Brain microvascular endothelial cell (primary cell): Measurements from ENCODE around the gene KANSL1L.

ENCODE experiments used
- DNase-seq: peaks from one replicate; pipeline ENCODE4 v3.0.0-alpha.2; 2020
- H3K27ac ChIP-seq: fragments of 250-450 bp; sonication (Bioruptor Pico); 2 replicates; pipeline ENCODE4 v1.5.1; 2020; ENCODE audit warnings: mild to moderate bottlenecking, moderate library complexity
- H3K27me3 ChIP-seq: fragments of 250-450 bp; sonication (Bioruptor Pico); replicated peaks from 2 replicates; pipeline ENCODE4 v1.5.1; 2020; ENCODE audit warnings: mild to moderate bottlenecking
- H3K36me3 ChIP-seq: fragments of 250-450 bp; sonication (Bioruptor Pico); replicated peaks from 2 replicates; pipeline ENCODE4 v1.5.1; 2020; ENCODE audit warnings: mild to moderate bottlenecking
- H3K4me3 ChIP-seq: 2 replicates; pipeline ENCODE4 v1.5.1; 2011; ENCODE audit warnings: low read depth, mild to moderate bottlenecking, control low read depth, low read length, moderate library complexity
- in situ Hi-C: cut with HindIII; loops from 2 replicates; pipeline ENCODE4 v1.10.0; 2017; ENCODE audit warnings: low sequenced_read_pairs, low pct_ligation_motif_present
- TF ChIP-seq, protein P1 (sequence below): IDR thresholded peaks from 2 replicates; pipeline ENCODE4 v1.5.1; 2011; ENCODE audit warnings: low read depth, mild to moderate bottlenecking, moderate library complexity, low read length, control low read depth, inconsistent platforms; ENCODE audit errors: missing control alignments

KANSL1L gene

DNA sequence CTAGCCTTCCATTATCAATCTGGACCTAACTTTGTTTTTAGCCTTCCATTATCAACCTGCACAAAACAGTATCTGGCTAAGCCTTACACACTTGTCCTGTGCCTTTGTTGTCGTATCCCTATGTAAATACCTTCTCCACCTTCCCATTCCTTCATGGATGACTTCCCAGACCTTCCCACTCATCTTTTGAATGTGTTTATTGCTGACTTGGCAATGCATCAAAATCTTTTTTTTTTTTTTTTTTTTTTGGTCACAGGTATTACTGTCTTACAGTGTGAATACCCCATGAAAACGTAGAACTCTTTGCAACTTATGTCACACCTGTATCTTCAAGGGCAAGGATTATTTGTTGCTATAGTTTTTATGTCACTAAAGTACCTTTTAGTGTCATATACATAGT, 143.0 kb downstream of the KANSL1L start:
- Histone ChIP-seq H3K27me3 (no peaks in the 10 kb centered on the region), H3K36me3 (peaks cover 3% of the 10 kb centered on the region), H3K27ac (no peak overlapping the region), H3K4me3 (no peak overlapping the region)
- TF ChIP-seq, protein P1, sequence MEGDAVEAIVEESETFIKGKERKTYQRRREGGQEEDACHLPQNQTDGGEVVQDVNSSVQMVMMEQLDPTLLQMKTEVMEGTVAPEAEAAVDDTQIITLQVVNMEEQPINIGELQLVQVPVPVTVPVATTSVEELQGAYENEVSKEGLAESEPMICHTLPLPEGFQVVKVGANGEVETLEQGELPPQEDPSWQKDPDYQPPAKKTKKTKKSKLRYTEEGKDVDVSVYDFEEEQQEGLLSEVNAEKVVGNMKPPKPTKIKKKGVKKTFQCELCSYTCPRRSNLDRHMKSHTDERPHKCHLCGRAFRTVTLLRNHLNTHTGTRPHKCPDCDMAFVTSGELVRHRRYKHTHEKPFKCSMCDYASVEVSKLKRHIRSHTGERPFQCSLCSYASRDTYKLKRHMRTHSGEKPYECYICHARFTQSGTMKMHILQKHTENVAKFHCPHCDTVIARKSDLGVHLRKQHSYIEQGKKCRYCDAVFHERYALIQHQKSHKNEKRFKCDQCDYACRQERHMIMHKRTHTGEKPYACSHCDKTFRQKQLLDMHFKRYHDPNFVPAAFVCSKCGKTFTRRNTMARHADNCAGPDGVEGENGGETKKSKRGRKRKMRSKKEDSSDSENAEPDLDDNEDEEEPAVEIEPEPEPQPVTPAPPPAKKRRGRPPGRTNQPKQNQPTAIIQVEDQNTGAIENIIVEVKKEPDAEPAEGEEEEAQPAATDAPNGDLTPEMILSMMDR, result no peak
- no peak for DNase-seq
- in situ Hi-C loops, result no loop called here

DNA sequence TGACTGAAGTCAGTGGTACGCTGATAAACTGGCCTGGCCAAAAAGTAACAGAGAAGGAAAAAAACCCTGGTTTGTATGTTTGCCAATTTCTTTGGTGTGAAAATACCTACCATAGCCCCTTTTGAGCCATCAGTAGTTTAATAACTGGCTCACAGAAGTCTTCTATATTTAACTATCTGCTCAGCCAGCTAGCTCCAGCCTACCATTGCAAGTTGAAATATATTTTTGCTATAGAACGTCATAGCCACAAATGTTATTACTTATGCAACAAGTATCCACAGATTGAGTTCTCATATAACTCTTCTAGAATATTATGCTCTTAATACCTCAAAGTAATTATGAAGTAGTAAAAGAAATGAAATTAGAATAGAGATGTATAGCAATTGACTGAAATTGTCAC, 143.6 kb downstream of the KANSL1L start:
- Histone ChIP-seq H3K4me3 (no peak overlapping the region), H3K27me3 (no peaks in the 10 kb centered on the region), H3K36me3 (peaks cover 9% of the 10 kb centered on the region), H3K27ac (no peak overlapping the region)
- in situ Hi-C loops, result no loop called here
- no peak for DNase-seq
- TF ChIP-seq, protein P1, result no peak

DNA sequence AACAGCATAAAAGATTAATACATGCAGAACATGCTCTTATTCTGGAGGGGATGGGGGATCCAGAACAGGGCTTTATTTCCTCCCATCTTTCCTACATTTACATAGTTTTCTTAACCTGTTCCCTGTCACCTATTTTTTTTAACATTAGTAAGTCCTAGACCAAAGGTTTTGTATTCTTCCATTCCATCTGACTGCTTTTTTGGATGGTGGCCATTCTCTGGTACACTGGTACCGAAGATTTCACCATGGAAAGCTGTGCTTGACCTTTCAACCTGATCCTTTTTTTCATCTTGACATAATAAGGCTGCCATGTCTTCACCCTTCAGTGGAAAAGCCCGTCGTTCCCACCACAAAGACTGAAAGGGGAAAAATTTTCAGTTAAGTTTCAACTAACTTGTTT, 148.4 kb downstream of the KANSL1L start:
- peaks cover 32% of the 10 kb centered on the region for H3K36me3 ChIP-seq
- no peaks in the 10 kb centered on the region for H3K27me3 ChIP-seq
- DNase-seq, result no peak
- in situ Hi-C loops, result no loop called here
- H3K27ac ChIP-seq, result no peak overlapping the region
- TF ChIP-seq, protein P1, result no peak
- no peak overlapping the region for H3K4me3 ChIP-seq

DNA sequence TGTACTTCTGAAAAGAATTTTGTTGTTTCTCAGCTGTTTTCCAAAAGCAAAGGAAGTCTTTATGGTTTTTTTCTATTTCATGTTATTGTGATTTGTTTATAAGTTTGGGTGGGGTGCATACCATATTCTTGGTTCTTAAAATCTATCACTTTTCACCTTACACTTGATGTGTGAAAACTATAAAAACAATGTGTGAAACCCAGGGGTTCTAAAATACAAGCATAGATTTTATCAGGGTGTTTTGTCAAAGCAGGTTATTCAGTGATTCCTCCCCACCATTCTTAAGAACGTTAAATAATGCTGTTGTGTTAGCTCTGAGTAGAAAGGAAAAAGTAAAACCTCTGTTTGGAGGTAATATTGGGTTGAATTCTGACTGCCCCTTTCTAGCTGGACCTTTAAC, 151.1 kb downstream of the KANSL1L start:
- DNase-seq, result no peak

DNA sequence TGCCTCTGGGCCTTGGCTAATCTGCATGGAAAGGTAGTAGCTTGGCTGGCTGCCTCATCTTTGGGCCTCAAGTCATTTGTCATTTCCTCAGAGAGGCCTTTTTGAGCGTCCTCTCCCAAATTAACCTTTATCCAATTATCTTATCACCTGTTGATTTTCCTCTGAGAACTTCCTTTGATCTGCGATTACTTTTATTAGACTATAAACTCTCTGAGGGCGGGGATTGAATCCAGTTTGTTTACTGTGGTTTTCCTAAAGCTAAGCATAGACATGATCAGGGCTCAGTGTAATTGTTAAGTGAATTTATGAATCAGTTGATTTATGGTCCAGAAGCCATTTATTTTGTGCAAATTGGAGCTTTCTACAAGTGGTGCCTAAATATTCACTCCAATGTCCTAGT, 161.3 kb downstream of the KANSL1L start:
- Histone ChIP-seq H3K36me3 (peaks cover 18% of the 10 kb centered on the region), H3K27me3 (no peaks in the 10 kb centered on the region), H3K4me3 (no peak overlapping the region), H3K27ac (no peak overlapping the region)
- in situ Hi-C loops, result no loop called here
- DNase-seq, result no peak
- TF ChIP-seq, protein P1, result no peak

More for the DNA sequence above, 151.1 kb downstream of the KANSL1L start:
- Histone ChIP-seq H3K27ac (no peak overlapping the region), H3K36me3 (peaks cover 52% of the 10 kb centered on the region), H3K27me3 (no peaks in the 10 kb centered on the region), H3K4me3 (no peak overlapping the region)
- TF ChIP-seq, protein P1, result no peak
- in situ Hi-C loops, result no loop called here

DNA sequence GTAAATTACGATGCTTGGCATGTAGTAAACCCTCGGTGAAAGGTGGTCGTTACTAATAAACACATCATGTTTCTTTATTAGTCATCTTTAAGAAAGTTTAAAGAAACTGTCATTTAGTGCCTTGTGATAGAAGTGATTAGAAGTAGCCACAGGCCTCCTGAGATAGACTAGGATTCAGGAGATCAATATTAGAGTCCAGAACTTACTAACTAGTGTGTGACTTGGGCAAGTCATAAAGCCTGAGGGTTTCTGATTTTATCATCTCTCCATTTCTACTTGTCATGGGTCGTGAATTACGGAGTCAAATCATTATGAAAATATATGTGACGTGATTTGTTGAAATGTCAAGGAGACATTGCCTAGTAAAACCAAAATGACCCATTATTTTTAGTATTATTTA, 162.1 kb downstream of the KANSL1L start:
- no peak overlapping the region for H3K4me3 ChIP-seq
- H3K27ac ChIP-seq, result no peak overlapping the region
- in situ Hi-C loops, result no loop called here
- peaks cover 16% of the 10 kb centered on the region for H3K36me3 ChIP-seq
- no peaks in the 10 kb centered on the region for H3K27me3 ChIP-seq
- no peak for DNase-seq
- TF ChIP-seq, protein P1, result no peak
